Amniotic stem cell (primary cell): Measurements from ENCODE around the gene ARRDC5.
"Not testable (repeated sequence)": the region's sequence is repeated elsewhere in the genome, so short reads cannot be mapped to it uniquely, and the experiment has no call there.

Experiments used
- DNase-seq: peaks from one replicate; lab custom pipeline; 2025; lab: John Stamatoyannopoulos, UW

Gene ARRDC5

DNA sequence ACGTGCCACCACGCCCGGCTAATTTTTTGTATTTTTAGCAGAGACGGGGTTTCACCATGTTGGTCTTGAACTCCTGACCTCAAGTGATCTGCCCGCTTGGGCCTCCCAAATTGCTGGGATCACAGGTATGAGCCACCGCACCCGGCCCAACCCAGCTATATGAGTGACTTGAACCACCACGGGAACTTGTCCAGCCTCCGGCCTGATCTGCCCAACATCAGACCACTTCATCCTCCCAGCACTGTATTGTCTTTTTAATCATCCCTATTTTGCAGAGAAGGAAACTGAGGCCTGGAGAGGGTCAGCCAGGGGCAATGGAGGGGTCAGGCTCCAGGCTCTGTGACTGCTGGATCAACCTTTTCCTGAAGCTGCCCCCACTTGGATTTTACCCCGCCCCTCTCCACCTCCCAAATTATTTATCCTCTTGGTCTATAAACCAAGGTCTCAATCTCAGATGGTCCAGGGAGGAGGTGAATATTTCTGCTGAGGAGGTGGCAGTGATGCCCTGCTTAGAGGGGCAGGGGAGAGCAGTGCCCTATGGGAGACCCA, 34.3 kb downstream of the ARRDC5 start:
- no peak for DNase-seq

DNA sequence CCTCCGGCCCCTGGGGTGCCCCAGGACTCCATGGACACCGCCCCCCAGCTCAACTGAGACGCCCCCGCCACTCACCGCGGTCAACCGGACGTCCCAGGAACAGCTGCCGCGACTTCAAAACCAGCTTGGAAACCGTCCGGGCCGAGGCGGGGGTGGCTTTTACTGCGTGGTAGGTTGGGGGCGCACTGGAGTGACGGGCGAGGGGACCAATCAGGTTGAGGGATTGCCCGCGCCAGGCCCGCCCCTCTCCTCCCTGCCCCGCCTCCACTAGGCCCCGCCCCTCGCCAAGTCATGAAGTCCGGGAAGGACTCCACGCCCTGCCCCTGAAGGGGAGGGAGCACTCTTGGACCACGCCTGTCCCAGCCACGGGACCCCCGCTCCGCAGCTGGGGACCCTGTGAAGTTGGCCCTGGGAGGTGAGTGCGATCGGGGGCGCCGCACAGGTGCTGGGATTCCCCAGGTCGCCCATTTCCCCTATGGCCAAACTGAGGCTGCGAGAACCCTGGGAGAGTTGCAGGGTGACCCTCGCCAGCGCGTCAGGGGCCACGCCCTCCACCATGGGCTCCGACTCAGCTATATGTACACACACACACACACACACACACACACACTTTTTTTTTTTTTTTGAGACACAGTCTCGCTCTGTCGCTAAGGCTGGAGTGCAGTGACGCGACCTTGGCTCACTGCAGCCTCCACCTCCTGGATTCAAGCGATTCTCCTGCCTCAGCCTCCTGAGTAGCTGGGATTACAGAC, 35.0 kb downstream of the ARRDC5 start, which contains the start of gene PLIN3:
PLIN3 (minus strand) TSS at position 134 of the 752 bp plus-strand sequence. CDS start 6,273 bp downstream, outside the sequence.
- peak; percentile 93 for DNase-seq

- peak; percentile 37 for DNase-seq
Measured at GRCh38 chr19:4866595-4867424, 35.9 kb downstream of the ARRDC5 start.

DNA sequence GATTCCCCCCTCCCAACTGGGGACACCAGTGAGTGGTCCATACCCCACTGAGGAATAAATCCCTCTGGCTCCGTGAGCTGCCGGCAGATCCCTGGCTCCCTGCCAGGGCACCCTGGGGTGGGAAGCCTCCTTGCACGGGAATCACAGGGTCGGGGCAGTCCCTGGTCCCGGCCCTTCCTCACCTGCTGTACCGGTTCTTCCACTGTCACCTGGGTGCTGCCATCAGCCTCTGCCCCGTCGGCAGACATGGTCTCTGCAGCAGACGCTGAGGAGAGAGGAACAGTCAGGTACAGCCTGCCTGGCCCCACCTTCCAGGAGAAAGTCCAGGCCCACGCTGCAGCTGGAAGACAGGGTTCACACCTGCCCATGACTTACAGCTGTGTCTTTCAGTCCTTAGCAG, 41.5 kb downstream of the ARRDC5 start:
- no peak for DNase-seq

DNA sequence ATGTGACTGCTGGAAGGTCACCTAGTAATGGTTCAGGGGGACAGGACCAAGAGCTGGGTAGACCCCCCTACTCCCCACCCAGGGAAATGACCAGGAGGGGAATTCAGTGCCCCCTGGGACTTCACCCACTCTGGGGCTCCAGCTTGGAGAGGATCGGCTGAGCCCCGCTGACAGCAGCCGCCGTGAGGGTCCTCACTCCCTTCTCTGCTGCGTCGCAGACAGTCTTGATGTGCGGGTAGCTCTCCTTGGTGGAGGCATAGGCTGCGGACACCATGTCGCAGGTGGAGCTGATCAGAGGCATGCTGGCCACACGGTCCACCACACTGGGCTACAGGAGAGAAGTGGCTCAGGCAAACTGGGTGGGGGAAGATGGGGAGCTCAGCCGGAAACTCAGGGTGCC, 43.0 kb downstream of the ARRDC5 start:
- DNase-seq, result no peak

- not testable (repeated sequence) for DNase-seq
Measured at GRCh38 chr19:4856468-4856867, 46.2 kb downstream of the ARRDC5 start.

DNA sequence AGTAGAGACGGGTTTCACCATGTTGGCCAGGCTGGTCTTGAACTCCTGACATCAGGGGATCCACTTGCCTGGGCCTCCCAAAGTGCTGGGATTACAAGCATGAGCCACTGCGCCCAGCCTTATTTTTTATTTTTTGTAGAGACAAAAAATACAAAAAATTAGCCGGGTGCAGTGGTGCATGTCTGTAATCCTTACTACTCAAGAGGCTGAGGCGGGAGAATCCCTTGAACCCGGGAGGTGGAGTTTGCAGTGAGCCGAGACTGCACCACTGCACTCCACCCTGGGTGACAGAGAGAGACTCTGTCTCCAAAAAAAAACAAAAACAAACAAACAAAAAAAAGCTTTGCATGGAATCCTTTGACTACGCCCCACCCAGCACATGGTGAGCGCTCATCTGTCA, 49.2 kb downstream of the ARRDC5 start:
- not testable (repeated sequence) for DNase-seq

GRCh38 chr19:4852484-4852883, 50.2 kb downstream of the ARRDC5 start:
- DNase-seq, result no peak

GRCh38 chr19:4851551-4852290, 51.0 kb downstream of the ARRDC5 start:
- DNase-seq, result no peak

DNA sequence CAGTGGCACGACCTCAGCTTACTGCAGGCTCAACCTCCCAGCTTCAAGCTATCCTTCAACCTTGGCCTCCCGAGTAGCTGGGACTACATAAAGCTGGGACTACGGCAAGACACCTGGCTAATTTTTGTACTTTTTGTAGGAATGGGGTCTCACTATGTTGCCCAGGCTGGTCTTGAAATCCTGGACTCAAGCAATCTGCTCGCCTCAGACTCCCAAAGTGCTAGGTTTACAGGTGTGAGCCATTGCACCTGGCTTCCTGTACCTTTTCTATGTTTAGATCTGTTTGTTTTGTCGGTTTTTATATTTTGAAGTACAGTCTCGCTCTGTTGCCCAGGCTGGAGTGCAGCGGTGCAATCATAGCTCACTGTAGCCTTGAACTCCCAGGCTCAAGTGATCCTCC, 53.7 kb downstream of the ARRDC5 start:
- no peak for DNase-seq

DNA sequence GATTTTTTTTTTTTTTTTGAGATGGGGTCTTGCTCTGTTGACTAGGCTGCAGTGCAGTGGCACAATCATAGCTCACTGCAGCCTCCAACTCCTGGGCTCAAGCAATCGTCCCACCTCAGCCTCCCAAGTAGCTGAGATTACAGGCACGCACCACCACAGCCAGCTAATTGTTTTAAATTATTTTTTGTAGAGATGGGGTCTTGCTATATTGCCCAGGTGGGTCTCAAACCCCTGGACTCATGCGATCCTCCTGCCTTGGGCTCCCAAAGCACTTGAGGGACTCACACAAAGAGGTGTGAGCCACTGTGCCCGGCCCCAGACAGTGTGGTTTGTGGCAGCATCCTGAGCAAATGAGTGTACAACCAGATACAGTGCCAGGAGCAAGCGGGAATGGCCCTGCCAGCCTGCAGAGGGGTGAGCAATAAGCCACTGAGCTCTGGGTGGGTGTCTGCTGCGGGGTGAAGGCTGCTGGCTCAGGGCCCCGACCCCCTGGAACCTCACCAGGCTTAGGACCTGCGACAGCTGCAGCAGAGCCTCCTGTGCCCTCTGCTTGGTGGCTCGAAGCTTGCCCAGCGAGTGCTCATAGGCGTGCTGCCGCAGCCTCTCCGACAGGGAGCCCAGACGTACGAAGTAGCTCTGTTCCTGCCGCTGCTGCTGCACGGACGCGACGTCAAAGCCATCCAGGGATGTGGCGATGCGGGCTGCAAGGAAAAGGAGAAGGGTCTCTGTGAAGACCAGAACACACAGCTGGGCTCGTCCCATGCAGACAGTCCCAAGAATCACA, 55.3 kb downstream of the ARRDC5 start:
- DNase-seq, result no peak

- not testable (repeated sequence) for DNase-seq
Measured at GRCh38 chr19:4845975-4846374, 56.7 kb downstream of the ARRDC5 start.

- DNase-seq, result no peak
Measured at GRCh38 chr19:4844348-4845179, 58.1 kb downstream of the ARRDC5 start.

DNA sequence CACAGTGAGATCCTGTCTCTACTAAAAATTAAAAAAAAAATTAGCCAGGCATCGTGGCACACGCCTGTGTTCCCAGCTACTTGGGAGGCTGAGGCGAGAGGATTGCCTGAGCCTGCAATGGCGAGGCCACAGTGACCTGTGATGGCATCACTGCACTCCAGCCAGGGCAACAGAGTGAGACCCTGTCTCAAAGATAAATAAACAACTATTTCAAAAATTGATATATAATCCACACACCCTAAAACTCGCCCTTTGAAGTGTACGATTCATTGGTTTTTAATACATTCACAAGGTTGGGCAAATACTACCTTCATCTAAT, 59.1 kb downstream of the ARRDC5 start:
- DNase-seq, result no peak
